Right lobe of liver (tissue), 4 donors: ENCODE measurements around the gene SH3PXD2A.

Source experiments
- CTCF ChIP-seq, 4 donors: fragments of 200-600 bp in 3 of 4; fragments of 450-650 bp in 1 of 4; IDR thresholded peaks; one replicate each; pipeline versions ENCODE4 v1.5.1 to v1.8.0; 2016 to 2022; ENCODE audit warnings: antibody characterized with exemption in 4 of 4, mild to moderate bottlenecking in 2 of 4
- POLR2A ChIP-seq: fragments of 450-650 bp; IDR thresholded peaks from one replicate; pipeline ENCODE4 v1.6.1; 2017; ENCODE audit warnings: antibody characterized with exemption, mild to moderate bottlenecking
- donor health status: DM: no; HTN: no; CAD: no.
- donor health status: DM: no; HTN: no; CAD: no.
- donor health status: DM: no; HTN: yes; CAD: no.

GRCh38 chr10:103849880-103850571 is 5.3 kb downstream of the SH3PXD2A start:
- TF ChIP-seq CTCF (IDR thresholded peaks at IDR 0.05): no peak
- TF ChIP-seq POLR2A: no peak
